Activated T-cell treated with anti-CD3 and anti-CD28 coated beads for 48 hours (primary cell): ENCODE measurements around the gene ALG8.
"Not testable (repeated sequence)": the region's sequence is repeated elsewhere in the genome, so short reads cannot be mapped to it uniquely, and the experiment has no call there.

Source experiments
- DNase-seq: peaks from one replicate; pipeline ENCODE4 v3.0.0-alpha.2; 2020; ENCODE audit warnings: low read depth

ALG8 gene

DNA sequence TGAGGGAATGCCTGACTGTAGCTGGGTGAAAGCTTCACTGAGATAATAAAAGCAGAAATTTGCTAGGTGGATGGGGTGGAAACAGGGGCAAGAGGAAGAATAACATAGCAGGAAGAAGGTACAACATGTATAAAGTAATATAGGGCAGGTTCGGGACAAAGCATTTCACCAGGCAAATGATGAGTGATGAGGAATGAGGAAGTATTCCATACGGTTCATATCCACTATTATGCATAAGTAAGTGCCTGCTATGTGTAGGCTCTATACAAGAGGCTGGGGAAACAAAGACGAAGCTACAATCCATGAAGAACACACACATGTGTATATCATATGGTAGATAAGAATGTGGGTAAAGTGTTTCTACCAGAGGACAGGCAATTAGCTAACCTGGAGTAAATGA lies 67.7 kb downstream of the ALG8 start:
- no peak for DNase-seq

DNA sequence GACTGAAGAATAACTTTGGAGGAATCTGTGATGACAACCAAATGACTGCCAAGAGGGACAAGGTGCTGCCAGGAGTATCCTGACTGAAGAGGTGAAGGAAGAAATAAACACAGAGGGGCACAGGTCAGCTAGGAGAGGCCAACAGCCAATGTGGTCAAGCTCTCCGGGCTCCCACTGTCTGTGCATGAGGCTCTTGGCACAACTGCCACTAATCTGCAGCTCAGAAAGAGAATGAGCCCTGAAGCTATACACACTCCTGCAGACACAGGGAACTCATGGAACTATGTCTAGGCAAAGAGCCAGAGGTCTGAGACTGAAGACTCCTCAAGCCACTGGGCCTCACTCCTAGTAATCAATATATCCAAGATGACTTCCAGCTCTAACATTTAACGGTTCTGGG lies 68.8 kb downstream of the ALG8 start:
- DNase-seq, result no peak

DNA sequence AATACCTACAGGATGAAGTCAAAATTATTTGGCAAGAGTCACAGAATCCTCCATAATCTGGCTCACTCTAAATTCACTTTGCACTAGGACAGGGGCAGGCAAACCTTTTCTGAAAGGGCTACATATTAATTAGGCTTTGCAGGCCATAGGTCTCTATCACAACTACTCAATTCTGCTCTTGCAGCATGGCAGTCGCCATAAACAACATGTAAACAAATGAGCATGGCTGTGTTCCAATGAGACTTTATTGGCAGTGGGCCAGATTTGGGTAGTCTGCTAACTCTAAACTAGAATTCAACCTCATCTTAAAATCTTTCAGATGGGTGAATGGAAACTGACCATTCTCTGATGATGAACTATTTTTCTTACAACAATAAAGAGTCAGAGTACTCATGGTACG lies 70.0 kb downstream of the ALG8 start:
- DNase-seq, result no peak

DNA sequence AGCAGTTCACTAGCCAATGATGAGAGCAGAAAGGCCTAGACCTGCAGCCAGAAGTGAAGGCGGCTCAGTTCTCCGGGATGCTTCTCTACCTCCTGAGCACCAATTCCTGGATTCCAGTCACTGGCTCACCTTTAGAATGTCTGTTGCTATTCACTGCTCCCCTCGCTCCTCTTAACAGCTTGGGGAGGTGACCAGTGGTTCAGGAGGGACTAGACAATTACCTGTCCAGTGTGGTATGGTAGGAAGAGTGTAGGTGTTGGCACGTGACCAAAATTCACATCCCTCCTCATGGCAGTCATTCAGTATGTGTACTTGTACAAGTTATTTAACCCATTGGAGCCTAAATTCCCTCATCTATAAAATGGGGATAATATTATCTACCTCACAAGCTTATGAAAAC lies 71.7 kb downstream of the ALG8 start:
- no peak for DNase-seq

DNA sequence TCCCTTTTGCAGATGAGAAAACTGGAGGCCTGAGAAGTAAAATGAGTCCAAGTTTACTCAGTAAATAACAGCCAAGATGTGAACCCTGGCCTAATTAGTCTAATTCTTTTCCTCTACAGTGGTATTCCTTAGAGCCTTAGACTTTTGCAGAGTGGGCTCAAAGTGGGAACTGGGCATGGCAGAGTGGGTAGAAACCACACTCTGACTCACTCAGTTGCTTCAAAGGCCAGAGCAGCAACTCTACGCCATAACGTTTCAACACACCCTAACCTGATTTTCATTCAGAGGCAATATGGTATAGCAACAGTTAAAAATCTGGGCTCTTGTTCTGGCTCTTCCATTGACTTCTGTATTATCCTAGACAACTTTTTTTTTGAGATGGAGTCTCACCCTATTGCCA lies 73.0 kb downstream of the ALG8 start:
- DNase-seq, result no peak

DNA sequence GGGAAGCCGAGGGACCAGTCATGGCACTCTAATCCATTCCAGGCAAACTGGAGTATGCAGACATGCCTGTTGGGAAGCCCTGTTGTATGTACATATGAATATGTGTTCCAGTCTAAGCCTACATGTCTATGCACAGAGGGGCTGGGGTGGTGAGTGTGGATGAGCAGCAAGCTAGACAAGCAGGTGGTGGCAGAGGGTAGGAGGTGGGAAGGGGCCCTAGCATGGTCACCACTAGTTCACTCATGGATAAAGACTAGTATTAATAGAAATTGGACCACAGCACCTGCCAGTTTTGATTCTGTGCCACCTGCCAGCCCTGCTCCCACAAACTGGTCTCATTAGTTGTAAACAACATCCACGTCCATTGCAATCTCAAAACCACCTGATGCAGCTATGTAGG lies 74.2 kb downstream of the ALG8 start:
- no peak for DNase-seq

DNA sequence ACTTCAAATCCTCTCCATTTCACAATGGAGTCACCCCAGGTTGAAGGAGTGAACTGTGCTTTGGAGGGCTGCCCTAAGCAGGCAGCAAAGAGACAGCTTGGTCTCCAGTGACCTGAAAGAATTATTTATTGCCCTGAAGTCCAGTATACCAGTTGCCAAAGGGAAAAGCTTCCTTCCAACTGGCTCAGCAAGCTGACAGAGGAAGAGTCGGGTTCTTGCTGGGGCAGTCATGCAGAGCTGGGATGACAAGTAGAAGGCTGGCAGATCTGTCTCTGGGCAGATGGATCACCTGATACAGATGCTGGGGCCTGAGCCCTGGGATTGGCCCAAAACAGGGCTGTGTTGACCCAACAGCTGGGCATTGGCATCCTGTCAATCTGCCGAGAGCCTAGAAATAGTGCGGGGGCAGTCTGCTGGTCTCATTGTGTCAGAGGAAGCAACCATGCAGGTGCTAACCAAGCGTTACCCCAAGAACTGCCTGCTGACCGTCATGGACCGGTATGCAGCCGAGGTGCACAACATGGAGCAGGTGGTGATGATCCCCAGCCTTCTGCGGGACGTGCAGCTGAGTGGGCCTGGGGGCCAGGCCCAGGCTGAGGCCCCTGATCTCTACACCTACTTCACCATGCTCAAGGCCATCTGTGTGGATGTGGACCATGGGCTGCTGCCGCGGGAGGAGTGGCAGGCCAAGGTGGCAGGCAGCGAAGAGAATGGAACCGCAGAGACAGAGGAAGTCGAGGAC lies 75.8 kb downstream of the ALG8 start, which contains the start of gene THRSP:
Gene THRSP (plus strand): TSS at position 422 of the 742 bp plus-strand sequence. CDS start 21 bp downstream, at position 443.
- no peak for DNase-seq

DNA sequence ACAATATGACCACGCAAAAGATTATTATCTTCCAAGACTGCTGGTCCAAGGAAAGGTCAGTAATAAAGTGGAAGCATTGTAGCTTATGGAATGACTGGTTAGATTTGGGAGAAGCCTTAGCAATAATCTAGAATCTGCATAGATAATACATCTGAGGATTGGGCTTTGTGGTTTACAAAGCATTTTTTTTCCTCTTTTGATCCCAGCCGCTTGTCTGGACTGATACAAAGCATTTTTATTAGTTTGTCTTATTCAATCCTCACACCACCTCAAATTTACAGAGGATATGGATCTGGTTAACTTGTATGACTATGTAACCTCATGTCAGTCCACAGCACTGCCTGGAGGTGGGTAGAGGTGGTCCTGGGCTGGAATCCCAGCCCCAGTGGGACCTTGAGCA lies 76.8 kb downstream of the ALG8 start:
- DNase-seq, result no peak

DNA sequence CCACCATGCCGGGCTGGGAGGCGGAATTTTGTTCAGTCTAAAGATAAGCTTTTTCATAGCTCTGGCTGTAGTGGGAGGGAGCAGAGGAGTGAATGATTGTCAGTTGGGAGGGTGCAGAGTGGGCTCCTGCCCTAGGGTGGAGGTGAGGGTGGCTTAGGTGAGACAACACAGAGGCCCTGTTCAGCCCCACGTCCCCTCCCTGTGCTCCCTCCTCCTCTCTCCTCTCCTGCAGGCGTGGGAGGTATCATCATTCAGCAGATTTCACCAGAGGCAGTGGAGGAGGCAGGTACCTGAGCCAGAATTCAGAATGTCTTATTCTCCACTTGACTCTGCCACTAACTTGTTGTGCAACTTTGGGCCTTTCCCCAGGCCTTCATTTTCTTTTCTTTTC lies 77.5 kb downstream of the ALG8 start:
- no peak for DNase-seq

DNA sequence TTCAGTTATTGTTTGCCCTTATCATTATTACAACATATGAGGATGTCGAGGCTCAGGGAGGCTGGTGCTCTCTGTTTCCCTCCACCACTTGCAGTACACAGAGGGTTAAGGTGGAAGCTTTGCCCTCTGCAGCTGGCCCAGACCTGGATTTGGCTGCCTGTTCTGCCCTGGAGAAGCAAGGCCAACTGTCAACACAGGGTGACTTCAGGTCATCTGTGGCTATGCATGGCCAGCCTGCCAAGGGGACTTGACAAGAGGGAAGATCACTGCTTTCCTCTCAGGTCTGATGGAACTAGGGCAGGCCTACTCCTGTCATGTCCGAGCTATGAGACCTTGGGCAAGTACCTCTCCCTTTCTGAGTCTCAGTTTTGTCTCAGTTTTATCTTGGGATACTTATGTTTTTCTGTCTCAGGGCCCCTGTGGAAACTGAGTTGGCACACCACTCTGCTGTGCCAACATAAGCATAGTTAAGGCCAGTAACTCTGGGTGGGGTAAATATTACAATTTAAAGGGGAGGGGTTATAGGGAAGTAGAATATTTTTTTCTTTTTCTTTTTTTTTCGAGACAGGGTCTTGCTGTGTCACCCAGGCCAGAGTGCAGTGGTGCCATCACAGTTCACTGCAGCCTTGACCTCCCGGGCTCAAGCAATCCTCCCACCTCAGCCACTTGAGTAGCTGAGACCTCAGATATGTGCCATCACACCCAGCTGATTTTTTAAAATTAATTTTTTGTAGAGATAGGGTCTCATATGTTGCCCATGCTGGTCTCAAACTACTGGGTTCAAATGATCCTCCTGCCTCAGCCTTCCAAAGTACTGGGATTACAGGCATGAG lies 78.1 kb downstream of the ALG8 start:
- DNase-seq, result no peak

DNA sequence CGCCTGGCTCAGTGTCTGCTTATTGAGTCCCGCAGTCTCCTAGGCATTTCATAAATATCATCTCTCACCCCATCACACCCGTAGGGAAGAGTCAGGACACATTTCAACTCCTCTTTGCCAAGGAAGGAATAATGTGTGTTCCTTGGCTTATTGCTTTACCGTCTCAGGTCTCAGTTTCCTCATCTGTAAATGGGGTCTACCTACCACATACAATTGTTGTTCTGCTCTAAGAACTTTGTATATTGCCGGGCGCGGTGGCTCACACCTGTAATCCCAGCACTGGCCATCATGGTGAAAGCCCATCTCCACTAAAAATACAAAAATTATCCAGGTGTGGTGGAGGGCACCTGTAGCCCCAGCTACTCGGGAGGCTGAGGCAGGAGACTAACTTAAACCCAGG lies 78.9 kb downstream of the ALG8 start:
- DNase-seq, result no peak

DNA sequence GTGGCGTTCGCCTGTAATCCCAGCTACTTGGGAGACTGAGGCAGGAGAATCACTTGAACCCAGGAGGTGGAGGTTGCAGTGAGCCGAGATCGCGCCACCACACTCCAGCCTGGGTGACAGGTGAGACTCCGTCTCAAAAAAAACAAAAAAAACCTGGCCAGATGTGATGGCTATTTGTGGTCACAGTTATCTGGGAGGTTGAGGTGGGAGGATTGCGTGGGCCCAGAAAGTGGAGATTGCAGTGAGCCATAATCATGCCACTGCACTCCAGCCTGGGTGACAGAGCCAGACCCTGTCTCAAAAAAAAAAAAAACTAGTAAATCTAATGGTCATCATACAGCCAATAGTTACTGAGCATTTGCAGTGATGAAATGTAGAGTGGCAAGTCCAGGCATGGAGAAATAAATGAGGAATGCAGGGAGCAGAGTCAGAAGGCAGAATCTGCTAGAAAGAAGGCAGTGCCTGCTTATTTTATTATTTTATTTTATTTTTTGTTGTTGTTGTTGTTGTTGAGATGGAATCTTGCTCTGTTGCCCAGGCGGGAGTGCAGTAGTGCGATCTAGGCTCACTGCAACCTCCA lies 79.6 kb downstream of the ALG8 start:
- DNase-seq, result not testable (repeated sequence)

DNA sequence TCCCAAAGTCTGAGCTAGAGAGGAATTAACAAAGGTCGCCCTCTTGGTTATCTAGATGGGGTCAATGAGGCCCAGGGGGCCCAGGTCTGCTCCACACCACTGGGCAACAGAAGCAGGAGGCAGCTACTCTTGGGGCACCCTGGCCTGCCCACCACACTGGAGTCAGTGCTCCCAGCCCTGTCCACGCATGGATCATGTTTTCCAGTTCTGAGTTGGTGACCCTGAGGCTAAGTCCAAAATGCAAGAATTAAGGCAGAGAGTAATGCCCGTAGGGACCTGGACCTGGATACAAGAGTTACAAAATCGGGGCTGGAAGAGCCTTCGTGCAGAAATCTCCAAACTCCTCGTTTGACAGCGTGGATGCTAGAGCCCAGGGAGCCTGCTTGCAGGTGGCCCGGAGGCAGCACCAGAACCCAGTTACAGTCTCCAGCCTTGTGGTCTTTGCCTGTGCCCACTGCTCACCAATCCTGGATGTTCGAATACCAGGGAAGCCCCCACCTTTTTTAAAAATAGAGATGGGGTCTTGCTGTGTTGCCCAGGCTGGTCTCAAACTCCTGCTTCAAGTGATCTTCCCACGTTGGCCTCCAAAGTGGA lies 81.9 kb downstream of the ALG8 start:
- DNase-seq, result no peak

DNA sequence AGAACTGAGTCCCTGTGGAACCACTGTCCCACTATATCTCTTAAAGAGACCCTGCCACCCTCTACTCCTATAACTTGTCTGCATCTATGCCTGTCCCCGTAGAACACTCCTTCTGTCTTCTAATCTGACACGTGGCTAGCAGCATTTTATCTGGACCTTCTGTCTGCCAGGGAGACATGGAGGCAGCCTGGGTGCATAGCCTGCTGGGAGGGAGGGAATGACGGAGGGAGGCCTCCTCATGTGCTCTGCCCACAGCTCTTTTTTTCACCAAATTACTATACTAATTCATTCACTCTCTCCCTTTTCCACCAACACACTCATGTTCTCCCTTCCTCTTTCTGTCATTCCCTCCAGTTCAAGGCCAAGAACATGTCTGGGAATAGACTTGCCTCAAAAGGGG lies 83.3 kb downstream of the ALG8 start:
- DNase-seq, result no peak

DNA sequence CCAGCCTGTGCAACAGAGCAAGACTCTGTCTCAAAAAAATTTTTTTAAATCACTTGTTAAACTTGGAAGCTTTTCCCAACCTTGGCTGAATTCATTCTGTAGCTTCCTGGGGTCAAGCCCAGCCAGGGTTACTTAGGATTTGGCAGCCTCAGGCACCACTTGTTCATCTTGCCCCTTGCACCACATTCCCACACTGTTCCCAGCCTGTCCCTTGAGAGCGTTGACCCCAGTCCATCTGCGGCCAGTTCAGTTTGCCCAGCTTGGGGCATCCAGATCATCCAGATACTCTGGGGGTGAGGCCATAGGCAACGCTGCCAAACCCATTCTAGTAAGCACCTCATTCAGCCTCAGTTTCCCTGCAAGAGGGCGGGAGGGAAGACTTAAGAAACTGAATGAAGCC lies 84.5 kb downstream of the ALG8 start:
- DNase-seq, result no peak

DNA sequence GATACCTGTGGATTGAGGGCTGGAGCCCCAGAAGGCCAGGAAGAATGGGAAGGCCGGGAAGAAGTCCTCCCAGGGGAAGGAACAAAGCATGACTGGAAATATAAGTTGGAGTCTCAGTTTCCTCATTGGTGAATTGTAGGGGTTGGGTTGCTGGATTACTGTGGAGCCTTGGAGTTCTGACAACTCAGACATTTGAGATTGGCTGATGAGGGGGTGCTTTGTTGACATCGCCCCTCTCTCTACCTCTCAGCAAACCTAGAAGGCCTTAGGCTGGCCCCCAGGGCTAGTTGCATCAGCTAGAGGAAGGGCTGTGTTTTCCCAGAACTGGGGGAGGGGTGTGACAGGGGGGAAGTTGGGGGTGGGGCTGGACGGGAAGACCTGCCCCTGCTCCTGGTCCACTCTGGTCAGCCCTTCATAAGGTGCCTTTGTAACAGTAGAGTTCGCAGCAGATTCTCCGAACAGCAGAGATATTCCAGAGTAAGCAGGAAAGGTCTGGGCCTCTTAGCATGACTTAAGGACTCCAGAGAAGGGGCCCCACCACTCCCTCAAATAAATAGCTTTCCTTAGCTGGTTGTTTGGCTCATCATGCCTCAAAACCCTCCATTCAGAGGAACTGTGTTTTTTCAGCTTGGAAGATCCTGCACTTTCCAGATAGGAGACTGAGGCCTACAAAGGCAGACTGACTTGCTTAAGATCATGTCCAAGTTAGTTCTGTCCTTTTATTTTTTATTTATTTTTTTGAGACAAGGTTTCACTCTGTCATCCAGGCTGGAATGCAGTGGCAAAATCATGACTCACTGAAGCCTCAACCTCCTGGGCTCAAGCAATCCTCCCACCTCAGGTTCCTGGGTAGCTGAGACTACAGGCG lies 88.2 kb downstream of the ALG8 start:
- no peak for DNase-seq
